ENCODE measurements around the gene NEFH.

Gene NEFH

DNA sequence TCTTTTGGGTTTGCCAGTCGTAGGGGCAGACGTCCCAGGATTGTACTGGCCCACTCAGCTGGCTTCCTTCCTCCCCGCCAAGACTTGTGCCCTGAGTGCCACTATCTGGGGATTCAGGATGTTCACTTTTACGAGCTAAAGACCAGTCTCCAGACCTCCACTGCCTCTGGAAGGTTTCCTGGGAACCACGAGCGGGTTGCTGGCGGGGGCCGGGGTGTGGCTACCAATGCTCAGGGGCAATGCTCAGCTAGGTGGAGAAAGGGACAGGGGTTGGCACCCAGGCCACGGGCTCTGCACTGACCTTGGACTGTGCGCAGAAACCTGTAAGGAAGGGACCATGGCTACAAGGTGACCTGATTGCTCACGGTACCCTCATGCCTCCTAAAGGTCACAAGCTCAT is 2.2 kb downstream of the NEFH start:
- no peaks in the 10 kb centered on the region; the same call in 1 of the 2 replicates for H4K20me1 ChIP-seq (ENCODE audit: control insufficient read depth, insufficient read depth, low read depth, low read length)
- H3K9me3 ChIP-seq (ENCODE audit: control insufficient read depth, insufficient read depth, low read length): no peaks in the 10 kb centered on the region
- no peaks in the 10 kb centered on the region for H3K79me2 ChIP-seq (ENCODE audit: control insufficient read depth, low read length)
- no peak overlapping the region for H3K4me2 ChIP-seq (ENCODE audit: low read length)
- no peaks in the 10 kb centered on the region for H3F3A ChIP-seq (ENCODE audit: control insufficient read depth, insufficient read depth)
- H3K27ac ChIP-seq (ENCODE audit: low read depth, low read length): no peak overlapping the region
- H3K27me3 ChIP-seq (ENCODE audit: control insufficient read depth, low read length): peaks cover 16% of the 10 kb centered on the region
- TF ChIP-seq, protein P1, sequence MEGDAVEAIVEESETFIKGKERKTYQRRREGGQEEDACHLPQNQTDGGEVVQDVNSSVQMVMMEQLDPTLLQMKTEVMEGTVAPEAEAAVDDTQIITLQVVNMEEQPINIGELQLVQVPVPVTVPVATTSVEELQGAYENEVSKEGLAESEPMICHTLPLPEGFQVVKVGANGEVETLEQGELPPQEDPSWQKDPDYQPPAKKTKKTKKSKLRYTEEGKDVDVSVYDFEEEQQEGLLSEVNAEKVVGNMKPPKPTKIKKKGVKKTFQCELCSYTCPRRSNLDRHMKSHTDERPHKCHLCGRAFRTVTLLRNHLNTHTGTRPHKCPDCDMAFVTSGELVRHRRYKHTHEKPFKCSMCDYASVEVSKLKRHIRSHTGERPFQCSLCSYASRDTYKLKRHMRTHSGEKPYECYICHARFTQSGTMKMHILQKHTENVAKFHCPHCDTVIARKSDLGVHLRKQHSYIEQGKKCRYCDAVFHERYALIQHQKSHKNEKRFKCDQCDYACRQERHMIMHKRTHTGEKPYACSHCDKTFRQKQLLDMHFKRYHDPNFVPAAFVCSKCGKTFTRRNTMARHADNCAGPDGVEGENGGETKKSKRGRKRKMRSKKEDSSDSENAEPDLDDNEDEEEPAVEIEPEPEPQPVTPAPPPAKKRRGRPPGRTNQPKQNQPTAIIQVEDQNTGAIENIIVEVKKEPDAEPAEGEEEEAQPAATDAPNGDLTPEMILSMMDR (IDR thresholded peaks at IDR 0.05; ENCODE audit: low read depth, low read length, poor library complexity, severe bottlenecking): no peak
- no peak for TF ChIP-seq EZH2phosphoT487 (IDR thresholded peaks at IDR 0.05; ENCODE audit: borderline replicate concordance, low read length)
- no peaks in the 10 kb centered on the region for H3K9me2 ChIP-seq (replicated peaks; ENCODE audit: control insufficient read depth, low read length)
- no peak overlapping the region for H3K4me3 ChIP-seq (ENCODE audit: low read length)
- H3K4me1 ChIP-seq (ENCODE audit: control insufficient read depth, low read length): no peaks in the 10 kb centered on the region
- no peaks in the 10 kb centered on the region for H3K36me3 ChIP-seq (ENCODE audit: control insufficient read depth, low read length)

DNA sequence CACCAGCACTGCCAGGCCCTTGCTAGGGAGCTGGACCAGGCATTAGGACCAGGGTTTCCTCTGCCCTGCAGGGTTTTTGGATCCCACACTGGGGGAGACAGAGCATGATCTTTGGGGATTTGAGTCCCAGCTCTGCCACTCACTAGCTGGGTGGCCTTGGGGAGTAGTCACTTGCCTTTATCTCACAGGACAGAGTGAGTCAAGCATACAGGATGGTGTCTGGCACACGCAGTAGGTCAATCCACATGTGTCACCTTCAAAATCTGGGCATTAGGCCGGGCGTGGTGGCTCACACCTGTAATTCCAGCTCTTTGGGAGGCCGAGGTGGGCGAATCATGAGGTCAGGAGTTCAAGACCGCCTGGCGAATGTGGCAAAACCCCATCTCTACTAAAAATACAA is 2.7 kb downstream of the NEFH start:
- Histone ChIP-seq H4K20me1 (ENCODE audit: control insufficient read depth, insufficient read depth, low read depth, low read length) (no peaks in the 10 kb centered on the region; the same call in 1 of the 2 replicates), H3K4me2 (ENCODE audit: low read length) (no peak overlapping the region), H3K27me3 (ENCODE audit: control insufficient read depth, low read length) (peaks cover 11% of the 10 kb centered on the region), H3K9me3 (ENCODE audit: control insufficient read depth, insufficient read depth, low read length) (no peaks in the 10 kb centered on the region), H3F3A (ENCODE audit: control insufficient read depth, insufficient read depth) (no peaks in the 10 kb centered on the region), H3K4me1 (ENCODE audit: control insufficient read depth, low read length) (no peaks in the 10 kb centered on the region), H3K79me2 (ENCODE audit: control insufficient read depth, low read length) (no peaks in the 10 kb centered on the region), H3K4me3 (ENCODE audit: low read length) (no peak overlapping the region), H3K27ac (ENCODE audit: low read depth, low read length) (no peak overlapping the region), H3K9me2 (replicated peaks; ENCODE audit: control insufficient read depth, low read length) (no peaks in the 10 kb centered on the region), H3K36me3 (ENCODE audit: control insufficient read depth, low read length) (no peaks in the 10 kb centered on the region)
- TF ChIP-seq, protein P1 (IDR thresholded peaks at IDR 0.05; ENCODE audit: low read depth, low read length, poor library complexity, severe bottlenecking): no peak
- TF ChIP-seq EZH2phosphoT487 (IDR thresholded peaks at IDR 0.05; ENCODE audit: borderline replicate concordance, low read length): no peak

DNA sequence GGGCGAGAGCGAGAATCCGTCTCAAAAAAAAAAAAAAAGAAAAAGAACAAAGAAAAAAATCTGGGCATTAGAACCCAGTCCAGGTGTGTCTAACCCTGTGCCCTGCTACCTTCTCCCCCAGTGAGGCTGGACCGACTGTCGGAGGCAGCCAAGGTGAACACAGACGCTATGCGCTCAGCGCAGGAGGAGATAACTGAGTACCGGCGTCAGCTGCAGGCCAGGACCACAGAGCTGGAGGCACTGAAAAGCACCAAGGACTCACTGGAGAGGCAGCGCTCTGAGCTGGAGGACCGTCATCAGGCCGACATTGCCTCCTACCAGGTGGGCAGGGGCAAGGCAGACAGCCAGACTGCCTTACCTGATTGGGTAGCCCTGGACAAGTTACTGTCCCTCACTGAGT is 3.2 kb downstream of the NEFH start:
- Histone ChIP-seq H3F3A (ENCODE audit: control insufficient read depth, insufficient read depth) (no peaks in the 10 kb centered on the region), H3K36me3 (ENCODE audit: control insufficient read depth, low read length) (no peaks in the 10 kb centered on the region)

More for the DNA sequence above, 3.2 kb downstream of the NEFH start:
- no peak for TF ChIP-seq EZH2phosphoT487 (IDR thresholded peaks at IDR 0.05; ENCODE audit: borderline replicate concordance, low read length)
- TF ChIP-seq, protein P1 (IDR thresholded peaks at IDR 0.05; ENCODE audit: low read depth, low read length, poor library complexity, severe bottlenecking): no peak
- Histone ChIP-seq H3K4me1 (ENCODE audit: control insufficient read depth, low read length) (no peaks in the 10 kb centered on the region), H3K9me2 (replicated peaks; ENCODE audit: control insufficient read depth, low read length) (no peaks in the 10 kb centered on the region), H3K27ac (ENCODE audit: low read depth, low read length) (no peak overlapping the region), H3K9me3 (ENCODE audit: control insufficient read depth, insufficient read depth, low read length) (no peaks in the 10 kb centered on the region), H3K79me2 (ENCODE audit: control insufficient read depth, low read length) (no peaks in the 10 kb centered on the region), H4K20me1 (ENCODE audit: control insufficient read depth, insufficient read depth, low read depth, low read length) (no peaks in the 10 kb centered on the region), H3K27me3 (ENCODE audit: control insufficient read depth, low read length) (peaks cover 6% of the 10 kb centered on the region), H3K4me2 (ENCODE audit: low read length) (no peak overlapping the region), H3K4me3 (ENCODE audit: low read length) (no peak overlapping the region)
